Measurements from ENCODE around the gene UGGT2.
"Not testable (repeated sequence)": the region's sequence is repeated elsewhere in the genome, so short reads cannot be mapped to it uniquely, and the experiment has no call there.

UGGT2 gene

DNA sequence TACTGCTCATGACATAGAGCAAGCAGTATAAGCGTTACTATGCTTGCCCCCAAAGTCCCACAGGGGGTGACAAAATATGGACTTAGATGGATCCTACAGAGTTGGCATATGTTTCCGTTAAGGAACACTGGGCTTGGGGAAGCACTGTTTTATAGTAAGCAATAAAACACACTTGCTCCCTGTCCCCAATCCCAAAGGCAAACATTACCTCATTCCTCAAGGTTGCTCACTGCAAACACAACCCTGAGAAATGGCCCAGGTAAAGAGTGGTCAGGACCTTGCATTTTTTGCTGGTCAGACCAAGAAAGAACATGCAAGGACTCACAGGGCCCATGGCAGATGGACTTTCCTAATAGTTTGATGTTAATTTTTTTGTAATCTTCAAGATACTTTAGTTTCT lies 32.3 kb downstream of the UGGT2 start:
- DNase-seq (ENCODE audit: insufficient read length, low spot score), result no peak
- no peak for FAIRE-seq
- TF ChIP-seq POLR2A (IDR thresholded peaks at IDR 0.05; ENCODE audit: low read depth, low read length), result no peak
- no peak for TF ChIP-seq SPI1 (IDR thresholded peaks at IDR 0.05; ENCODE audit: low read depth, low read length)
- no peak for TF ChIP-seq TAF1 (IDR thresholded peaks at IDR 0.05; ENCODE audit: low read depth, low read length)

DNA sequence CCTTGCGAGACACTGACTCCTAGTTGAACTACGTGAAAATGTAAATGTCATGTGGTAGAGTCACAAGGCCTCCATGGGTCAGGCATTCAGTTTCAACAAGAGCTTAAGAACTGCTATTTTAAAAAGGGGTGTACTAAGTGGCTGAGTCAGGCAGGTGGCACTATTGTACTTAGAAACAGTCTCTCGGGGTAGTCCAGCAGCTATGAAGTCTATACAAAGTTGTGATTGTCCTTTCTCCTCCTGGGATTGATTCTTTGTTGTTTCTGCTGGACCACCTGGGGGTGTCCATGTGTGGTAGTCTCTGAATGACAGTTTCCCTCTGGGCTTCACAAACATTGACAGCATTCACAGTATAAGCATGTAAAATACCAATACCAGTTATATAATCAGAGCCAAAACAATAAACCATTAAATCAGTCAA lies 33.0 kb downstream of the UGGT2 start:
- FAIRE-seq, result peak; percentile 80
- TF ChIP-seq POLR2AphosphoS5 (IDR thresholded peaks at IDR 0.05; ENCODE audit: low read depth, low read length) (no peak), TAF1 (IDR thresholded peaks at IDR 0.05; ENCODE audit: low read depth, low read length) (no peak), SPI1 (IDR thresholded peaks at IDR 0.05; ENCODE audit: low read depth, low read length) (no peak), POU2F2 (IDR thresholded peaks at IDR 0.05; ENCODE audit: low read depth, low read length) (no peak), PAX5 (IDR thresholded peaks at IDR 0.05; ENCODE audit: insufficient read depth, low read length, severe bottlenecking) (no peak), POLR2A (IDR thresholded peaks at IDR 0.05; ENCODE audit: low read depth, low read length) (no peak)
- DNase-seq (ENCODE audit: insufficient read length, low spot score), result peak; percentile 5

- no peak for FAIRE-seq
- DNase-seq (ENCODE audit: insufficient read length, low spot score), result no peak
- no peak for TF ChIP-seq POU2F2 (IDR thresholded peaks at IDR 0.05; ENCODE audit: low read depth, low read length)
- TF ChIP-seq TAF1 (IDR thresholded peaks at IDR 0.05; ENCODE audit: low read depth, low read length), result no peak
- TF ChIP-seq SPI1 (IDR thresholded peaks at IDR 0.05; ENCODE audit: low read depth, low read length), result no peak
- no peak for TF ChIP-seq PAX5 (IDR thresholded peaks at IDR 0.05; ENCODE audit: insufficient read depth, low read length, severe bottlenecking)
- TF ChIP-seq POLR2A (IDR thresholded peaks at IDR 0.05; ENCODE audit: low read depth, low read length), result no peak
- no peak for TF ChIP-seq POLR2AphosphoS5 (IDR thresholded peaks at IDR 0.05; ENCODE audit: low read depth, low read length)
Observed at GRCh38 chr13:96018135-96018534, 35.1 kb downstream of the UGGT2 start.

DNA sequence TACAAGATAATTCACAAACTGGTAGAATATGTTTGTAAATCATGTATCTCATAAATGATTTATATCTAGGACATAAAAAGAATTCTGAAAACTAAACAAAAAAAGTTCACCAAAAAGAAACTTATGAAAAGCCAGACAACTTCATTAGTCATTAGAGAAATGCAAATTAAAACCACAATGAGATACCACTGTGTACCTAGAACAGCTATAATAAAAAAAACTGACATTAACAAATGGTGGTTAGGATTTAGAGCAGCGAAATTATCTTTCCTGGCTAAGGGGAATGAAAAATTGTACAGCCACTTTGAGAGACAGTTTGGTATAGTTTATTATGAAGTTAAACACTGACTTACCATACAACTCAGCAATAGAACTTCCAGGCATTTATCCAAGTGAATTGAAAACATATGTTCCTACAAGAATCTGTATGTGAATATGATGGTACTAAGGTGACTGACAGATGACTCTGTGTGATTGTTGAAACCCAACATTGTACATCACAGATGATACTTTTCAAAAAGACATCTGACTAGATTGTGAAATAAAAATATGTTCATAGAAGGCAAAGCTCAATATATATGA lies 41.8 kb downstream of the UGGT2 start:
- DNase-seq (ENCODE audit: insufficient read length, low spot score), result no peak
- TF ChIP-seq PAX5 (IDR thresholded peaks at IDR 0.05; ENCODE audit: insufficient read depth, low read length, severe bottlenecking), result no peak
- no peak for TF ChIP-seq POU2F2 (IDR thresholded peaks at IDR 0.05; ENCODE audit: low read depth, low read length)
- no peak for TF ChIP-seq TAF1 (IDR thresholded peaks at IDR 0.05; ENCODE audit: low read depth, low read length)
- TF ChIP-seq POLR2AphosphoS5 (IDR thresholded peaks at IDR 0.05; ENCODE audit: low read depth, low read length), result no peak
- no peak for TF ChIP-seq POLR2A (IDR thresholded peaks at IDR 0.05; ENCODE audit: low read depth, low read length)
- TF ChIP-seq SPI1 (IDR thresholded peaks at IDR 0.05; ENCODE audit: low read depth, low read length), result no peak
- no peak for FAIRE-seq

GRCh38 chr13:96003304-96003703 lies 49.9 kb downstream of the UGGT2 start:
- FAIRE-seq, result no peak

DNA sequence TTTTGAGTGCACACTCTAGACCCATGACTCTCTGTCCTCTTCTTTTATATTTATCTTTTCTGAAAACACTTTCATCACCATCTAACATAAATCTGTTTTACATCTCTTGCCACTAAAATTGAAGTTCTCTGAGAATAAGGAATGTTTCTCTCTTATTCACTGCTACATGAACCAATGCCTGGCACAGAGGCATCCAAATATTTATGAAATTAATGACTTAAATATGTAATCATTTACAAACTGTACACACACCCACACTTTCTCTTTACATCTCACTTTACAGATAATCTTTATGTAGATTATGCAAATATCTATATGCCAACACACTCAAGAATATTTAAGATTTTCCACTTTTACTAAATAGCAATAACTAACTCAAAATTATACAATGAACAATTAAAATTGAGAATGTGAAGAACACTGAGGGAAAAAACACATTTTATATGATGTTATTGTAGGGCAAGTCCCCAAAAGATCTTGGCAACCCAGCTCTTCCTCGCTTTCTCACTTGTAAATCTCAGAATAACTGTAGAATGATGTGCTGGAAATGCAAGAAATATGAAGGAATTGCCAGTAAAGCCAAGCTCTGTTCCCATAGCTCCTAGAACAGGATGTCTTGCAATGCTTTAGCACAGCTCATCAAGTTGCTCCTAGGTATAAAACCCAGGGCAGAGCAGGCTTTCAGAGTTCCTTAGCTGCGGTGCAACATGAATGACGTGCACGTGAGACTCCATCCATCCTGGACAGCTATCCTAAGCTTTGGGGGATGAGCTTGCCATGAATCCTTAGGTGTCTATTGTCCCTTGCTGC lies 50.7 kb downstream of the UGGT2 start:
- DNase-seq (ENCODE audit: insufficient read length, low spot score) (no peak), FAIRE-seq (no peak)
- TF ChIP-seq POLR2A (IDR thresholded peaks at IDR 0.05; ENCODE audit: low read depth, low read length) (no peak), SPI1 (IDR thresholded peaks at IDR 0.05; ENCODE audit: low read depth, low read length) (no peak), POLR2AphosphoS5 (IDR thresholded peaks at IDR 0.05; ENCODE audit: low read depth, low read length) (no peak), TAF1 (IDR thresholded peaks at IDR 0.05; ENCODE audit: low read depth, low read length) (no peak), PAX5 (IDR thresholded peaks at IDR 0.05; ENCODE audit: insufficient read depth, low read length, severe bottlenecking) (no peak), POU2F2 (IDR thresholded peaks at IDR 0.05; ENCODE audit: low read depth, low read length) (no peak)

More at GRCh38 chr13:96003304-96003703, 49.9 kb downstream of the UGGT2 start:
- DNase-seq (ENCODE audit: insufficient read length, low spot score), result no peak
- no peak for TF ChIP-seq PAX5 (IDR thresholded peaks at IDR 0.05; ENCODE audit: insufficient read depth, low read length, severe bottlenecking)

- TF ChIP-seq POU2F2 (IDR thresholded peaks at IDR 0.05; ENCODE audit: low read depth, low read length), result no peak
- no peak for TF ChIP-seq POLR2A (IDR thresholded peaks at IDR 0.05; ENCODE audit: low read depth, low read length)
- no peak for TF ChIP-seq TAF1 (IDR thresholded peaks at IDR 0.05; ENCODE audit: low read depth, low read length)
- TF ChIP-seq POLR2AphosphoS5 (IDR thresholded peaks at IDR 0.05; ENCODE audit: low read depth, low read length), result no peak
- TF ChIP-seq SPI1 (IDR thresholded peaks at IDR 0.05; ENCODE audit: low read depth, low read length), result no peak
- TF ChIP-seq PAX5 (IDR thresholded peaks at IDR 0.05; ENCODE audit: insufficient read depth, low read length, severe bottlenecking), result no peak
- DNase-seq (ENCODE audit: insufficient read length, low spot score), result no peak
- FAIRE-seq, result no peak
Observed at GRCh38 chr13:96000069-96000468, 53.1 kb downstream of the UGGT2 start.

GRCh38 chr13:95987841-95988240 lies 65.4 kb downstream of the UGGT2 start:
- TF ChIP-seq PAX5 (IDR thresholded peaks at IDR 0.05; ENCODE audit: insufficient read depth, low read length, severe bottlenecking) (no peak), POLR2AphosphoS5 (IDR thresholded peaks at IDR 0.05; ENCODE audit: low read depth, low read length) (no peak), TAF1 (IDR thresholded peaks at IDR 0.05; ENCODE audit: low read depth, low read length) (no peak), POLR2A (IDR thresholded peaks at IDR 0.05; ENCODE audit: low read depth, low read length) (no peak), SPI1 (IDR thresholded peaks at IDR 0.05; ENCODE audit: low read depth, low read length) (no peak), POU2F2 (IDR thresholded peaks at IDR 0.05; ENCODE audit: low read depth, low read length) (no peak)
- no peak for DNase-seq (ENCODE audit: insufficient read length, low spot score)
- FAIRE-seq, result no peak

DNA sequence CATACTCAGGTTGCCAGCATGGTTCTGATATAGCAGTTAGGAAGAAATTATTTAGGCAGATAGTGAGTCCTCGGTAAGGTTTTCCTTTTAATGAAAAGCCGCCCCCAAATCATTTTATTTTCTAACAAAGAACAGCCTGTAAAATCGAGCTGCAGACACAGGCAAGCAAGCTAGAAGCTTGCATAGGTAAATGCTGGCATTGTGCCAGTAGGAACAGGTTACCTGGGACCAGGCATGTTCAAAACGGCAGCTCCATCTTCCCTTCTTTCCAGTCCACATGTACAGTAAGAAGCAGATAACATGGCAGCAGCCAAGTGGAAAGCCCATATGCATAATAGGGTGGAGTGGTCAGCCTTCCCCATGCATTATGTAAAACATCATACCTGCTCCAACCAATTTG lies 71.1 kb downstream of the UGGT2 start:
- no peak for TF ChIP-seq POLR2AphosphoS5 (IDR thresholded peaks at IDR 0.05; ENCODE audit: low read depth, low read length)
- no peak for TF ChIP-seq POLR2A (IDR thresholded peaks at IDR 0.05; ENCODE audit: low read depth, low read length)
- TF ChIP-seq SPI1 (IDR thresholded peaks at IDR 0.05; ENCODE audit: low read depth, low read length), result no peak
- no peak for TF ChIP-seq POU2F2 (IDR thresholded peaks at IDR 0.05; ENCODE audit: low read depth, low read length)
- TF ChIP-seq PAX5 (IDR thresholded peaks at IDR 0.05; ENCODE audit: insufficient read depth, low read length, severe bottlenecking), result no peak
- no peak for TF ChIP-seq TAF1 (IDR thresholded peaks at IDR 0.05; ENCODE audit: low read depth, low read length)
- no peak for FAIRE-seq

DNA sequence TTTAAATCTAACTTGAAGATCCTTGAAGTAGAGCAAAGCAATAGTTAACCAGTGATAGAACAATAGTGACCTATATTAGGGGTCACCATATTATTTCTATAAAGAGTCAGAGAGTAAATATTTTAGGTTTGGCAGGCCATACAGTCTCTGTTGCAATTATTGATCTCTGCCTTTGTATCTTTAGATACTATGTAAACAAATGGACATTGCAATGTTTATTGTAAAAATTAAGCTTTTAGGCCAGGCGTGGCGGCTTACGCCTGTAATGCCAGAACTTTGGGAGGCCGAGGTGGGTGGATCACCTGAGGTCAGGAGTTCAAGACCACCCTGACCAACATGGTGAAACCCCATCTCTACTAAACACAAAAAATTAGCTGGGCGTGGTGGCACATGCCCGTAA lies 80.5 kb downstream of the UGGT2 start:
- DNase-seq (ENCODE audit: insufficient read length, low spot score); FAIRE-seq: not testable (repeated sequence)

More for the DNA sequence above, 71.1 kb downstream of the UGGT2 start:
- no peak for DNase-seq (ENCODE audit: insufficient read length, low spot score)
